HG03442 (cell line): ENCODE measurements around the gene KCNQ1OT1.

Experiments
- ATAC-seq: cut with Tn5 transposase; IDR thresholded peaks from one replicate; pipeline ENCODE4 v1.9.1; 2021; ENCODE audit warnings: mild to moderate bottlenecking, moderate library complexity; ENCODE audit not compliant: unreplicated experiment

Gene KCNQ1OT1

DNA sequence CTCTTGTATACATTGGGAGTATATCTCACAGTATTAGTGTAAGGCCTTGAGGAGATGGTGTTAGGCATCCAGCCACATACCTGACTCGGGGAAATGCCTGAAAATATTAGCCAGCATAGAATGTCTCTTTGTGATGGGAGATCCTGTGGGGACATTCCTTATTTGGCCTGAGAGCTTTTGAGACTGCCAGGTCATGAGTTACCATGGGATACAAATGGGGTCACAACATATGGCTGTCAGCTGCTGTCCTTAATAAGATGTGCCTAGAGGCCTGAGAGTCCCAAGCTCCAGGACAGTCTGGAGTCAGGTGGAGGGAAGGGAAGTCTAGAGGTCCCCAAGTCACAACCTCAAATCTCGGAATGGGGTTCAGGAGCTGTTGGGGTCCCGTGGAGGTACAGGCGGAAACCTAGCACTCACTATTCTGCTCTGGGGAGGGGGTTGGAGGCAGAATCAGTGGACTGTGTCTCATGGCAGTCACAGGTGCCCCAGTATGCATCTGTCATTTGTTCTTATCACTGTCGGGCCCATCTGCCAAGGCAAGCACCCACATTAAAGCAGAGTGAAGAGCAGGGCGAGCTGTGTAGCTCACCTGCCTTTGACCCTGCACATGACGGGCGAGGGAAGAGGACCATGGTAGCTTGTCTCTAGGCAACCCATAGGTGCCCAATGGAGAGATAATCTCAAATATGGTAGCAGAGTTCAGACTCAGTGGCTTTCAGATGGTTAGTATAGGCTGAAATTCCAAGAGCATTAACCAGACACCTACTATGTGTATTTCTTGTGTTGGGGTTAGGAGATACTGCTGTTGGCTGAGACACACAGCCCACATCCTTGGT lies 29.9 kb downstream of the KCNQ1OT1 start:
- ATAC-seq, result no peak

DNA sequence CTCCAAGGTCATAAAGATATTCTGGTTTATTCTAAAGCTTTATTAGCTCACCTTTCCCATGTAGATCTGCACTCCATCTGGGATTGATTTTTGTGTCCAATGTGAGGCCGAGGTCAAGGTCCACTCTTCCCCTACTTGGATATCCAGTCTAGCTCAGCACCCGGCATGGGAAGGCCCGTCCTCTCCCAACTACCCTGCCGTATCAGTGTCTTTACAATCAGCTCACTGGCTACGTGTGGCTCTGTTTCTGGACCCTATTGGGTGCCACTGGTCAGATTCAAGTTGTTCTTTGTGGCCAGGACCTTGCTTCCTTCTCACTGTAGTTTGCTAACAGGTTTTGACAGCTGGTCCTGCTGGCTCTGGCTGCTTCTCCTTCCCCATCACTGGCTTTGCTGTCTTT lies 30.9 kb downstream of the KCNQ1OT1 start:
- no peak for ATAC-seq

GRCh38 chr11:2667940-2668339 lies 31.9 kb downstream of the KCNQ1OT1 start:
- no peak for ATAC-seq

GRCh38 chr11:2666828-2667570 lies 32.8 kb downstream of the KCNQ1OT1 start:
- no peak for ATAC-seq

DNA sequence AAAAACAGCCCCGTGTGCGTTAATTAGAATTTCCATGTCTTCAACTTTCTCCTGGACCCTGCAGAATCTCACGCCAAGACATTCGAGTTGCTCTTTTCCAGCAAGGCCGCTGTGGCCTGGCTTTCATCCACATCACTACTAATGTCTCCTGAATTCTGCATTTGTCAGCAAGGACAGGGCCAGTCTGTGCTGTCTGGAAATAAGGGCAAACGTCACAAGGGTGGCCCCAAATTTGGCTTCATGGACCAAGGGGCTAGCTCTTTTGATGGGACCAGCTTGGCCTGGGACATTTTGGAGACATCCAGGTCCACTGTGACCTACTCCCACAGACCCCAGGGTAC lies 33.4 kb downstream of the KCNQ1OT1 start:
- no peak for ATAC-seq

DNA sequence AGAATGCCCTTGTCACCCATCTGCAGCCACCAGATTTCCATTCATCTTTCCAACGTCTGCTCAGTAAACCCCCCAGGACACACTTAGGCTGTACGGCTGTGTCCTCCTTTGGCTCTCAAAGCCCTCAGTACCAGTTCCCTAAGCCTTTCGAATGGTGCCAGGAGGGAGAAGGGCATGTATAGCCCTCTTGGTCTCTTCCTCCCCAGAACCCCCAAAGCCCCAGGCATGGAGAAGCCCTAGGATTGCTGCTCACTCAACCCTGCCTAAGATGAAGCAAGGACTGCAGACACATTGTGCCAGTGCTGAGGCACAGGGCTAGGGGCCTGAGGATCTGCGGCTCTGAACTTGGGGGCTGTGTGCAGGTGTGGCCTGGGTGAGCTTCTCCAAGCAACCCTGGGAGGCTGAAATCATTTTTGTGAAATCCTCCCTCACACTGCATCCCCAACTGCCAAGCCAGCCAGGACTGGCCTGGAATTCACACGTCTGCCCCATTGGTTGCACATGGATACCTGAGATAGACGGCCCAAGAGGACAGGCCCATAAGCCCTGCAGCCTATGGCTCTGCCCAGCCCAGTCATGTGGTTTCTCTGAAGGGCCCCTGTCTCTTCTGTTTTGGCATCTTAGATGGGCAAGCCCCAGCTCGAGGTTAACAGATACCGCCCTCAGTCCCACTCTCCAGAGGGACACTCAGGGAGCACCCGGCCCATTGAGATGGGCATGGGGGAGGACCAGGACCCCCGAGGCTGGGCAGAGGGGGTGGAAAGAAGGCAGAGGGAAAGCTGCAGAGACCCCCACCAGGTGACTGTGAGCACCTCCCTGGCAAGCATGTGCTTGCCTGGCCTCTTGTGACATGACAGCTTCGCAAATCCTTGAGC lies 34.0 kb downstream of the KCNQ1OT1 start:
- ATAC-seq, result no peak

- ATAC-seq, result no peak
Measured at GRCh38 chr11:2664791-2665525, 34.8 kb downstream of the KCNQ1OT1 start.

DNA sequence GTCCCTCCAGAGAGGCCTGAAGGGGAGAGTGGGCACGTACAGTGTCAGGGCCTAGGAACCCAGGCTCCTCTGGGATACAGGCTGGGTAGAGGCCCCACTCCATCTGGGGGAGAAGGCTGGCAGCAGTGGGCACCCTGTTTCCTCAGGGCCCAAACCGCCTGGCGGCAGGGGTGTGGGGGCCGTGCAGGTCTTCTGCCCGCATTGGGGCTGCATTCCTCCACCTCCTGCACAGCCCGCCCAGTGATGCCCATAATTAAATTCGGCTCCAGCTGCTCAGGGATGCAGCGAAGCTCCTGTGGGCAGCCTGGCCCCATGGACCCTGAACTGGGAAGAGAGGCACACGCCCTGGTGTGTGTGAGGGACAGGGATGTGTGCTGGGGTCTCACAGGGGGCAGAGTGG lies 35.4 kb downstream of the KCNQ1OT1 start:
- ATAC-seq, result no peak

GRCh38 chr11:2663915-2664314 lies 35.9 kb downstream of the KCNQ1OT1 start:
- no peak for ATAC-seq

- no peak for ATAC-seq
Measured at GRCh38 chr11:2663506-2663905, 36.3 kb downstream of the KCNQ1OT1 start.

DNA sequence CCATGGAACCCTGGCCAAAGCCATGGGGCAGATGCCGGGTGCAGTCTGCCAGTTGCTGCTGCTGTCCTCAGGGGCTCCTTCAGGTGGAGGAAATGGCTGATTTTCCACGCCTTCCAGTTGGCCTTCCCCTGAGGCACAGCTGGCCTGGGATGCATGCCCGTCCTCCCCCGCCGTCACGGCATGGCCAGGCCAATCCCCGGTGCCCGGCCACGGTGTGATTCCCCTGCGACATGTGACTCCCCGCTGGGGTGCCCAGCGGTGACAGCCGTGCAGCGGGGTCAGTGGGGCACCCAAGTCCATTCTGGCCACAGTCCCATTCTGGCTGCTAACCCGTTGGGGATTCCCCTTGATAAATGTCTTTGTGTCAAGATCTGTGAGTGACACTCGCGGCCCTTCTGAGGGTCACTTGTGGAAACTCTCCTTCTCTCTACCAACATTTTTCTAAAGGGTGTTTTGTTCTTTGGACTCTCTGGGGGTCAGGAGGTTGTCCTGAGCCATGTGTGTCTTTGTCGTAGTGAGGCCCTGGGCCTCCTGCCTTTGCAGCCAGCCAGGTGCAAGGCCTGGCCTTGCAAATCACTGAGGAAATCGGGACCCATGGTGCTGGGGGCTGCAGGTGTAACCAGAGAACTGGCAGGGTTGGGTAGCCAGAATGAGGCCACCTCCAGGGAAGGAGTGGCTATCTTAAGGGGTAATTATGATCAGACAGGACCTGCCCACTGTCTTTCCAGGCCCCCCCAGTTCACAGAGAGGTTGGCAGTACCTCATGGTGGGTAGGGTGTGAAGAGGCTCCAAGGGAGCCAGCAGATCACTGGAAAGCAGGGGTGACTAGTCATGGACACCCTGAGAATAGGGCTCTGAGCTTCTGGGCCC lies 37.1 kb downstream of the KCNQ1OT1 start:
- no peak for ATAC-seq

DNA sequence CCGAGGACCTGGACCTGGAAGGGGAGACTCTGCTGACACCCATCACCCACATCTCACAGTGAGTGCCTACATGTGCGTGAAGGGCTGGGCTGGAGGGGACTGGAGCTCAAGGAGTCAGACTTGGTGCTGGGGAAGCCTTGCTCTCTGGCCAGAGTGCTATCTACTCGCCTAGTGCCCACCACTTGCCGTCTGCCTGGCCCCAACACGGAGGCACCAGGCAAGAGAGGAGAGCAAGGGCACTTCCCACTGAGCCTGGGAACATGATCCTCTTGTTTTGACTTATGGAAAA lies 37.8 kb downstream of the KCNQ1OT1 start:
- no peak for ATAC-seq

- ATAC-seq, result no peak
Measured at GRCh38 chr11:2661173-2662023, 38.4 kb downstream of the KCNQ1OT1 start.

DNA sequence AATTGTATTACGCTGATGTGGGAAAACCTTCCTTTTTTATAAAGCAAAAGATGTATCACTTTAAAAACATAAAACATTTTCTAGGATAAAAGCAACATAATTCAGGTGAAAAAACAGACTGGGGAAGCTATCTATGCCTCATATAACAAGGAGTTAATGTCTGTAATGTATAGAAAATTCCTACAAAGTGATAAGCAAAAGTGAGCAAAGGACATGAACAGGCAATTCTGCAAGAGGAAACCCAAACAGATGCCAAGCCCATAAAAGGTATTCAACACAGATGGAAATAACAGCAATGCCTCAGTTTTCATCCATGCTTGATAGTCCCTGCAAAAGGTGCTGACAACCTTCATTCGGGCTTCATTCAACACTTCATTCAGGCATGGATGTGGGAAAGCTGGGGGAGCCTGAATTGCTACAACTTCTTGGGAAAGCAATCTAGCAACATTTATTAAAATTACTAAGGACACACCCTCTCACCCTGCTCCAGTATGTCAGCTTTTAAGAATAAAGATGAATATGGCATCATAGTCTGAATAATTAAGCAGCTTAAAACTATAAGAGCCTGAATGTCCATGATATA lies 39.3 kb downstream of the KCNQ1OT1 start:
- ATAC-seq, result no peak

DNA sequence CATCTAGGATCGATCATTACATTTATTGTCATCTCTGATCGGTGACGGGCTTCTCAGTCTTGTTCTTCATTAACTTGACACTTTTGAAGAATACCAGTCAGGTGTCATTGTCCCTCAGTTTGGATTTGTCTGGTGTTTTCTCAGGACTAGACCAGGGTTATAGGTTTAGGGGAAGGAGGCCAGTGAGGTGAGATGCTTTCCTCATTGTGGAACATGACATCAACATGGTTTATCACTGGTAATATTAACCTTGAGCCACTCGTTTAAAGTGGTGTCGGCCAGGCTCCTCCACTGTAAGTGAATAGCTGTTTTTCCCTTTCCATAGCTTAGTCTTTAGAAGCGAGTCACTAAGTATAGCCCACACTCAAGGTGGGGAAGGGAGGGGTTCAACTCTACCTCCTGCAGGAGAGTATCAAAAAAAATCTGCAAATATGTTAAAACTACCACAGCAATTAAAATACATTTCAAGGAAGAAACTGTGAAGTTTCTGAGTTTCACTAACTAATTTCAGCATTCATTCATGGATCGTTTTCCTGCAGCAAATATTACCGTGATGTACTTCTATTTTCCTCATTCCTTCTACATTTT lies 42.0 kb downstream of the KCNQ1OT1 start:
- no peak for ATAC-seq

DNA sequence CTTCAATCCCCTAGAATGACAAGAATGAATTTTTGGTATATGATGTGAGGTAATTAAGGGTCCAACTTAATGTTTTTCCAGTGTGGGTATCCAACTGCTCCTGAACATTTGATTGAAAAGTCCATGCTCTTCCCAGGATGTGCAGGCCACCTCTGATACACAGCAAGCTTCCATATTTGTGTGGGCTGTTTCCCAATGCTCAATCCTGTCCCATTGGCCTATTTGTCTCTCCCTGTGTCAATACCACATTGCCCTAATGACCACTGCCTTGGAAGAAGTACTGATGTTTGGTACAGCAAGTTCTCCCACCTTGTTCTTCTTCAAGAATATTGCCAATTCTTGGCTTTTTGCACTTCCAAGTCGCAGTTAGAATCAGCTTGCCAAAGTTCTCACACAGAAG lies 42.9 kb downstream of the KCNQ1OT1 start:
- no peak for ATAC-seq

DNA sequence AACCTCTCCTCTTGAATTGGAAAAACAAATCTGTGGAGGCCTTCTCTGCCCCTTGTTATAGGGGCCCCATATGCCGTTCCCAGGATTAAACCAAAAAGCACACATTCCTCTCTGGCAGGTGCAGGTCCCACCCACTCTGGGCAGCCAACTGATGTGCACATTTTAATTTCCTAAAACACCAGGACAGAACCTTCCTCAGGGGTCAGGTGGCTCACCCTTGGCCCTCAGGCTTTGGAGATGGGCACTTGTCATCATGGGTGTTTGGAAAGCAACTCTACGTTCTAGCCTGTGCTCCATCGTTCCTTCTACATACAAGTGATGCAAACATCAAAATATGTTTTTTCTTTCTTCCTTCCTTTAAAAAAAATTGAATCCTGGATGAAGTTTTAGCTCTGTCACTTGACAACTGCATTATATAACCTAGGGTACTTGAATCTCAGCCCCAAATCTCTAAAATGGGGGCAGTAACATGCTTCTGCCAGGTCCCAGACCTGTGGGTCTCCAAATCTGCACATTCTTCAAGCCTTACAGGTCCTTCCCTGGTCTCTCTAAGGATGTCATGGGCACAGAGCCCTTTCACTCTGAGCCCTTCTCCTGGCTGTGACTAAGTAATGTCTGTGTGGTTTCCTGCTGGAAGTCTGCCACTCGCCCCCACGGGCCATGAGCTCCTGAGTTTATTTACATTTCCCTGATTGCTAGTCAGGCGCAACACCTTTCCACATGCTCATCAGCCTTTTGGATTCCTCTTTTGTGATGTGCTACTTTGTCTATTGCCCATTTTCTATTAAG lies 43.8 kb downstream of the KCNQ1OT1 start:
- ATAC-seq, result no peak
